A673 (cell line): ENCODE measurements around the gene BACH2. TPM values are rescaled to one million over a fixed set of nuclear protein-coding genes. Genes with fewer than 3 reads are reported as not detected.

Source experiments
- BruUV-seq: library from RNA; stranded (reverse); fragments of 400-500 nt; replicated peaks from 2 replicates; lab custom pipeline; 2021; lab: Mats Ljungman, UMichigan
- CTCF ChIA-PET: fragments of 300-600 bp; sonication (Branson Sonifier 250); formaldehyde crosslinking; loops from one replicate; lab custom pipeline; 2022; ENCODE audit warnings: antibody characterized with exemption; lab: Charles Lee
- POLR2A ChIA-PET: fragments of 300-600 bp; sonication (Branson Sonifier 250); formaldehyde crosslinking; loops from one replicate; lab custom pipeline; 2022; ENCODE audit warnings: antibody characterized with exemption; ENCODE audit not compliant: low non-redundant PET; lab: Charles Lee
- DNase-seq: peaks from one replicate; pipeline ENCODE4 v3.0.0-alpha.2; 2015; ENCODE audit warnings: low spot score
- H3K27ac ChIP-seq: fragments of 200-600 bp; sonication (generic); 2 replicates; pipeline ENCODE4 v1.5.1; 2016; ENCODE audit warnings: mixed run types, low read depth, mild to moderate bottlenecking, mixed read lengths, antibody characterized with exemption, low read length; ENCODE audit not compliant: poor library complexity, severe bottlenecking
- H3K27me3 ChIP-seq: fragments of 200-600 bp; sonication (generic); replicated peaks from 2 replicates; pipeline ENCODE4 v1.6.1; 2017; ENCODE audit warnings: mixed run types, low read depth, mild to moderate bottlenecking, mixed read lengths, antibody characterized with exemption, low read length; ENCODE audit not compliant: insufficient read depth, poor library complexity
- H3K36me3 ChIP-seq: fragments of 200-600 bp; sonication (generic); 2 replicates; pipeline ENCODE4 v1.6.1; 2016; ENCODE audit warnings: mixed run types, mild to moderate bottlenecking, mixed read lengths, antibody characterized with exemption, low read length; ENCODE audit not compliant: insufficient read depth, poor library complexity, severe bottlenecking
- H3K4me1 ChIP-seq: fragments of 200-600 bp; sonication (generic); 2 replicates; pipeline ENCODE4 v1.6.1; 2017; ENCODE audit warnings: mixed run types, mild to moderate bottlenecking, mixed read lengths, antibody characterized with exemption, low read length; ENCODE audit not compliant: insufficient read depth, poor library complexity, severe bottlenecking
- H3K4me3 ChIP-seq: fragments of 200-600 bp; sonication (generic); 2 replicates; pipeline ENCODE4 v1.5.1; 2016; ENCODE audit warnings: low read depth, mixed run types, mild to moderate bottlenecking, mixed read lengths, low read length; ENCODE audit not compliant: poor library complexity, severe bottlenecking
- H3K9me3 ChIP-seq: fragments of 200-600 bp; sonication (generic); 2 replicates; pipeline ENCODE4 v1.6.1; 2016; ENCODE audit warnings: mixed run types, low read depth, mild to moderate bottlenecking, mixed read lengths, antibody characterized with exemption, low read length; ENCODE audit not compliant: poor library complexity, severe bottlenecking
- EZH2 ChIP-seq: fragments of 200-600 bp; sonication (generic); IDR thresholded peaks from 2 replicates; pipeline ENCODE4 v1.6.1; 2017; ENCODE audit warnings: borderline replicate concordance, low read depth, mild to moderate bottlenecking, mixed read lengths, antibody characterized with exemption, low read length; ENCODE audit not compliant: poor library complexity, severe bottlenecking
- intact Hi-C: fragments of 100-400 bp; cut with micrococcal nuclease; formaldehyde crosslinking; loops from one replicate; pipeline ENCODE4 v1.10.0; 2022; ENCODE audit not compliant: unreplicated experiment
- total RNA-seq: library from RNA; stranded (reverse); gene quantifications from 2 replicates; pipeline ENCODE4 v1.2.3, GENCODE V29; 2021
- TF ChIP-seq, protein P1 (sequence below): fragments of 300-800, 200-600 bp; sonication (generic); conservative IDR thresholded peaks from 2 replicates; pipeline ENCODE4 v1.5.1; 2017; ENCODE audit warnings: low read depth, mild to moderate bottlenecking, antibody characterized with exemption, low read length, moderate library complexity, mixed read lengths

Gene BACH2
- total RNA-seq, 1 experiment from 2014 or later = 0.37 TPM

DNA sequence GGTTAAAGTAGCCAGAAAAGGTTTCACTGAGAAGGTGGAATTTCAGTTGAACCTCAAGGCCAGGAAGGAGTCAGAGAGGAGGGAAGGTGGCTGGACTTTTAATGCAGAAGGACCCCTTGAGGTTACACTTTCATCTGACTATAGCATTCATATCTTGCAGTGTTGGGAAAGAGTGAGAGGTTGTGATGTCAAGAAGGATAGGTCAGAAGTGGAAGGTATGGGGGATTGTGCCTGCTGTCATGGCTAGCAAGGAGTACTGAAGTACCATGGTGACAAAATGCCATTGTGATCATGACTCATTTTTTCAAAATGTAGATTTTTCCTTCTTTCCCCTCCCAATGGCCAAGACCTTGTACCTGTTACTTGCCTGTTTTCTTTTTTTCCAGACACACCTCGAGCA lies 5.2 kb upstream of the BACH2 start:
- CTCF ChIA-PET = no interaction called here
- TF ChIP-seq, protein P1, sequence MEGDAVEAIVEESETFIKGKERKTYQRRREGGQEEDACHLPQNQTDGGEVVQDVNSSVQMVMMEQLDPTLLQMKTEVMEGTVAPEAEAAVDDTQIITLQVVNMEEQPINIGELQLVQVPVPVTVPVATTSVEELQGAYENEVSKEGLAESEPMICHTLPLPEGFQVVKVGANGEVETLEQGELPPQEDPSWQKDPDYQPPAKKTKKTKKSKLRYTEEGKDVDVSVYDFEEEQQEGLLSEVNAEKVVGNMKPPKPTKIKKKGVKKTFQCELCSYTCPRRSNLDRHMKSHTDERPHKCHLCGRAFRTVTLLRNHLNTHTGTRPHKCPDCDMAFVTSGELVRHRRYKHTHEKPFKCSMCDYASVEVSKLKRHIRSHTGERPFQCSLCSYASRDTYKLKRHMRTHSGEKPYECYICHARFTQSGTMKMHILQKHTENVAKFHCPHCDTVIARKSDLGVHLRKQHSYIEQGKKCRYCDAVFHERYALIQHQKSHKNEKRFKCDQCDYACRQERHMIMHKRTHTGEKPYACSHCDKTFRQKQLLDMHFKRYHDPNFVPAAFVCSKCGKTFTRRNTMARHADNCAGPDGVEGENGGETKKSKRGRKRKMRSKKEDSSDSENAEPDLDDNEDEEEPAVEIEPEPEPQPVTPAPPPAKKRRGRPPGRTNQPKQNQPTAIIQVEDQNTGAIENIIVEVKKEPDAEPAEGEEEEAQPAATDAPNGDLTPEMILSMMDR = no peak
- no peak for TF ChIP-seq EZH2
- peaks cover 95% of the 10 kb centered on the region for H3K27me3 ChIP-seq
- H3K4me1 ChIP-seq = no peaks in the 10 kb centered on the region
- intact Hi-C loops = no loop called here
- DNase-seq = no peak
- H3K27ac ChIP-seq = no peak overlapping the region
- POLR2A ChIA-PET = no interaction called here
- no peaks in the 10 kb centered on the region for H3K36me3 ChIP-seq
- BruUV-seq = no TSS peak
- H3K9me3 ChIP-seq = no peaks in the 10 kb centered on the region
- no peak overlapping the region for H3K4me3 ChIP-seq

GRCh38 chr6:90298459-90299053 lies 1.9 kb upstream of the BACH2 start:
- TF ChIP-seq, protein P1 = no peak
- no peak for TF ChIP-seq EZH2
- no peaks in the 10 kb centered on the region for H3K9me3 ChIP-seq
- POLR2A ChIA-PET = no interaction called here
- intact Hi-C loops = loop anchor here (10.0 kb wide), 1 partner anchor 354 kb away; no protein-coding TSS in a partner anchor
- DNase-seq = no peak
- H3K36me3 ChIP-seq = no peaks in the 10 kb centered on the region
- no peak overlapping the region for H3K27ac ChIP-seq
- CTCF ChIA-PET = no interaction called here
- peaks cover 13% of the 10 kb centered on the region for H3K4me1 ChIP-seq
- H3K27me3 ChIP-seq = peaks cover 88% of the 10 kb centered on the region
- no TSS peak for BruUV-seq
- H3K4me3 ChIP-seq = no peak overlapping the region

DNA sequence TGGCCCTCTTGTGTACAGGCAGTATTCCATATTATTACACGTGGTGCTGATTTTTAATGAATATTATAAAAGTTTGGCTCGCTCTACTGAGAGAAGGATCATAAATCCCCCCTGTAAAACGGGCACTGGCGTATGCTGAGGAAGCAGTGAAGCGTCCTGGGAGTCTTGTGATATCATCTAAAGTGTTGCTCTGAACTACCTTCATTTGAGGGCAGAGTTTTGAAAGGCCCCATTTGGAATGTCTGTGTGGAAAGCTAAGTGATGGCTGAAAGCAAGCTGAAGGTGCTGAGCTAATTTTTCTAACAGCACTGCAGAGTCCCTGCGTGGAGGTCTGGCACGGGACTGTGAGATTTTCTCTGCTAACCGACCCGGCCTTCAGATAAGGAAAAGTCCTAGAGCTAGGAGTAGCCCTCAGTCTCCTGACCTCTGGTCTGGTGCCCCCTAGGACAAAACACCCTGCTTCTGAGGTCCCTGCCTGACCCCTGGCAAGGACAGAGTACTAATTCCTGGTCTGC lies 1.3 kb upstream of the BACH2 start:
- H3K36me3 ChIP-seq = no peaks in the 10 kb centered on the region
- H3K27me3 ChIP-seq = peaks cover 88% of the 10 kb centered on the region
- POLR2A ChIA-PET = interaction anchor here (0.6 kb wide), 1 partner anchor 486 kb away, joined by 3 read pairs; no protein-coding TSS in a partner anchor
- H3K27ac ChIP-seq = no peak overlapping the region
- H3K9me3 ChIP-seq = no peaks in the 10 kb centered on the region
- CTCF ChIA-PET = interaction anchor here (0.7 kb wide), 1 partner anchor 357 kb away, joined by 3 read pairs; no protein-coding TSS in a partner anchor
- intact Hi-C loops = loop anchor here (10.0 kb wide), 1 partner anchor 353 kb away; no protein-coding TSS in a partner anchor
- H3K4me1 ChIP-seq = peaks cover 13% of the 10 kb centered on the region
- H3K4me3 ChIP-seq = no peak overlapping the region
- DNase-seq = no peak
- TF ChIP-seq, protein P1 = no peak
- TF ChIP-seq EZH2 = no peak
- no TSS peak for BruUV-seq
